Measurements from ENCODE around the gene CCDC195. TPM values are rescaled to one million over a fixed set of nuclear protein-coding genes. Genes with fewer than 3 reads are reported as not detected.

The CCDC195 gene
- polyA plus RNA-seq, 2 of the 4 experiments (the other 2 are of a cell fraction) = not detected

DNA sequence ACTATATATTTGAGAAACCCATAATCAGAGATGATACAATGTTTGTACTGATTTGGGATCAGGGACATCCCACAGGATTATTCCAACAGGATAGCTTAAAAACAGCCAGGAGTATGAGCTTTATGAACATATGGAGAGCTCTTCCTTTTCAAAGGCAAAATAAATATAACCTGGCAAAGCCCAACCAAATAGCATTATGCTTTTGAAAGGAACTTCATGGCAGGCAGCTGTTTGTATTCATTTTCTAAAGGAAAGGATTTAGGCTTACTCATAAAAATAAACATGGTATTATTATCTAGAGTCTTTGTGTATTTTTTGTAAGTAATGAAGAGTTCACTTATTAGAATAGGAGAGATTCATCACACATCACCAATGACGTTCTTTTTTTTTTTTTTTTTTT lies 44.4 kb downstream of the CCDC195 start:
- no peak for FAIRE-seq
- H3K9me3 ChIP-seq = no peaks in the 10 kb centered on the region
- TF ChIP-seq FOSB (CRISPR knock-in tag; IDR thresholded peaks at IDR 0.05) (no peak), EP300 (IDR thresholded peaks at IDR 0.05) (no peak), ZC3H11A (IDR thresholded peaks at IDR 0.05) (no peak), HEYL (CRISPR knock-in tag; IDR thresholded peaks at IDR 0.05) (no peak), TFCP2L1 (CRISPR knock-in tag; IDR thresholded peaks at IDR 0.05) (no peak), HMGXB4 (CRISPR knock-in tag; IDR thresholded peaks at IDR 0.05; ENCODE audit: borderline replicate concordance) (no peak), TP53 (CRISPR knock-in tag; IDR thresholded peaks at IDR 0.05) (no peak), CBX2 (IDR thresholded peaks at IDR 0.05; ENCODE audit: borderline replicate concordance, low read depth) (no peak), EHMT2 (IDR thresholded peaks at IDR 0.05; ENCODE audit: low read depth) (no peak), RAD21 (conservative IDR thresholded peaks at IDR 0.05 in 1 of 2, IDR thresholded peaks at IDR 0.05 in 1 of 2) (no peak), SMC3 (IDR thresholded peaks at IDR 0.05) (no peak), HES2 (IDR thresholded peaks at IDR 0.05) (no peak), FOXS1 (CRISPR knock-in tag; IDR thresholded peaks at IDR 0.05) (no peak), RFX5 (IDR thresholded peaks at IDR 0.05) (no peak), ATOH8 (CRISPR knock-in tag; IDR thresholded peaks at IDR 0.05; ENCODE audit: low read depth) (no peak)
- TF ChIP-seq, protein P1, sequence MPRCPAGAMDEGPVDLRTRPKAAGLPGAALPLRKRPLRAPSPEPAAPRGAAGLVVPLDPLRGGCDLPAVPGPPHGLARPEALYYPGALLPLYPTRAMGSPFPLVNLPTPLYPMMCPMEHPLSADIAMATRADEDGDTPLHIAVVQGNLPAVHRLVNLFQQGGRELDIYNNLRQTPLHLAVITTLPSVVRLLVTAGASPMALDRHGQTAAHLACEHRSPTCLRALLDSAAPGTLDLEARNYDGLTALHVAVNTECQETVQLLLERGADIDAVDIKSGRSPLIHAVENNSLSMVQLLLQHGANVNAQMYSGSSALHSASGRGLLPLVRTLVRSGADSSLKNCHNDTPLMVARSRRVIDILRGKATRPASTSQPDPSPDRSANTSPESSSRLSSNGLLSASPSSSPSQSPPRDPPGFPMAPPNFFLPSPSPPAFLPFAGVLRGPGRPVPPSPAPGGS (IDR thresholded peaks at IDR 0.05) = no peak
- TF ChIP-seq, protein P2, sequence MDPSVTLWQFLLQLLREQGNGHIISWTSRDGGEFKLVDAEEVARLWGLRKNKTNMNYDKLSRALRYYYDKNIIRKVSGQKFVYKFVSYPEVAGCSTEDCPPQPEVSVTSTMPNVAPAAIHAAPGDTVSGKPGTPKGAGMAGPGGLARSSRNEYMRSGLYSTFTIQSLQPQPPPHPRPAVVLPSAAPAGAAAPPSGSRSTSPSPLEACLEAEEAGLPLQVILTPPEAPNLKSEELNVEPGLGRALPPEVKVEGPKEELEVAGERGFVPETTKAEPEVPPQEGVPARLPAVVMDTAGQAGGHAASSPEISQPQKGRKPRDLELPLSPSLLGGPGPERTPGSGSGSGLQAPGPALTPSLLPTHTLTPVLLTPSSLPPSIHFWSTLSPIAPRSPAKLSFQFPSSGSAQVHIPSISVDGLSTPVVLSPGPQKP (IDR thresholded peaks at IDR 0.05; ENCODE audit: low read depth, low read length) = no peak
- no peak overlapping the region for H3K27ac ChIP-seq
- 21% methylated on average over 1 of the region's 1 CpG for WGBS (ENCODE audit: missing lambda C conversion rate)
- POLR2A ChIA-PET = no interaction called here
- DNase-seq (ENCODE audit: low read depth in 1 of 2, low spot score in 1 of 2) = no peak
- no peaks in the 10 kb centered on the region for H3K4me1 ChIP-seq
- no peak for ATAC-seq
- H3K4me3 ChIP-seq = no peak overlapping the region
- no peak overlapping the region for H3K4me2 ChIP-seq
- CTCF ChIA-PET = interaction anchor here (0.6 to 1.8 kb wide), 4 partner anchors 19 to 988 kb away, joined by 3 to 5 read pairs (median 4); no protein-coding TSS in a partner anchor

DNA sequence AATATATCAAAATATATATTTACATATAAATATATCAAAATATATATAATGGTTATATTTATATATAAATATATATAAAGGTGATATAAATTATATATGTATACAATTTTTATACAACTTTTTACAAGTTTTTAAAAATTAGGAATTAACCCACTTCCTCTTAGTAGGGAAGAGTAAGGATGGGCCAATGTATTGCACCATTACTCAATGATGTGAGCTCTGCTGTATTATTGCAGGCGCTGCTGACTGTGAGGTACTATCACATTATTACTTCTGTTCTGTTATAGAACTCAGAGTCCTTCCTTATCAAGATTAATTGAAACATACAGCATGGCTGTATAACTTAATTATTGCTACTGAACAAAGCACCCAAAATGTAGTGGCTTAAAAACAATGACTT lies 46.0 kb downstream of the CCDC195 start:
- POLR2A ChIA-PET = no interaction called here
- CTCF ChIA-PET = no interaction called here
- FAIRE-seq = no peak

More for the DNA sequence above, 46.0 kb downstream of the CCDC195 start:
- TF ChIP-seq RAD21 (conservative IDR thresholded peaks at IDR 0.05 in 1 of 2, IDR thresholded peaks at IDR 0.05 in 1 of 2) (no peak), HES2 (IDR thresholded peaks at IDR 0.05) (no peak), NR3C1 (IDR thresholded peaks at IDR 0.05) (no peak), NFE2L2 (conservative IDR thresholded peaks at IDR 0.05; ENCODE audit: low read length) (no peak), CBX2 (IDR thresholded peaks at IDR 0.05; ENCODE audit: borderline replicate concordance, low read depth) (no peak), HMGXB4 (CRISPR knock-in tag; IDR thresholded peaks at IDR 0.05; ENCODE audit: borderline replicate concordance) (no peak), FOXS1 (CRISPR knock-in tag; IDR thresholded peaks at IDR 0.05) (no peak), MAFK (IDR thresholded peaks at IDR 0.05; ENCODE audit: partially characterized antibody) (no peak), ZSCAN20 (CRISPR knock-in tag; IDR thresholded peaks at IDR 0.05) (no peak)
- TF ChIP-seq, protein P3, sequence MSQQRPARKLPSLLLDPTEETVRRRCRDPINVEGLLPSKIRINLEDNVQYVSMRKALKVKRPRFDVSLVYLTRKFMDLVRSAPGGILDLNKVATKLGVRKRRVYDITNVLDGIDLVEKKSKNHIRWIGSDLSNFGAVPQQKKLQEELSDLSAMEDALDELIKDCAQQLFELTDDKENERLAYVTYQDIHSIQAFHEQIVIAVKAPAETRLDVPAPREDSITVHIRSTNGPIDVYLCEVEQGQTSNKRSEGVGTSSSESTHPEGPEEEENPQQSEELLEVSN (IDR thresholded peaks at IDR 0.05; ENCODE audit: borderline replicate concordance, low read depth) = no peak
- TF ChIP-seq, protein P1 (IDR thresholded peaks at IDR 0.05) = no peak
- H3K27ac ChIP-seq = no peak overlapping the region
- no peaks in the 10 kb centered on the region for H3K4me1 ChIP-seq
- H3K9me3 ChIP-seq = no peaks in the 10 kb centered on the region
- H3K4me3 ChIP-seq = no peak overlapping the region
- ATAC-seq = no peak
- no peak for DNase-seq (ENCODE audit: low read depth in 1 of 2, low spot score in 1 of 2)
- H3K4me2 ChIP-seq = no peak overlapping the region
- 93% methylated on average over 1 of the region's 1 CpG for WGBS (ENCODE audit: missing lambda C conversion rate)
